Stimulated activated memory B cell treated with anti-CD40 and anti-IgM and Interleukin-4, amounts not matched to agents 10 μg/mL and 1 μg/mL and 100 μg/mL, for 72 hours (primary cell): Measurements from ENCODE around the gene U2AF2.

ENCODE experiments used
- ATAC-seq: fragments of 150-1000 bp; cut with Tn5 transposase; 2 replicates; pipeline ENCODE4 v1.10.0; 2021
- H3K27ac Mint-ChIP-seq: one replicate; pipeline ENCODE4 v1.8.0; 2022; ENCODE audit warnings: mild to moderate bottlenecking, mixed read lengths
- H3K27me3 Mint-ChIP-seq: one replicate; pipeline ENCODE4 v1.8.0; 2022; ENCODE audit warnings: mixed read lengths
- H3K36me3 Mint-ChIP-seq: one replicate; pipeline ENCODE4 v1.8.0; 2022; ENCODE audit warnings: mixed read lengths
- H3K4me1 Mint-ChIP-seq: one replicate; pipeline ENCODE4 v1.8.0; 2022; ENCODE audit warnings: mixed read lengths
- H3K4me3 Mint-ChIP-seq: one replicate; pipeline ENCODE4 v1.8.0; 2022; ENCODE audit warnings: mild to moderate bottlenecking, moderate library complexity, mixed read lengths
- H3K9me3 Mint-ChIP-seq: one replicate; pipeline ENCODE4 v1.8.0; 2022; ENCODE audit warnings: mixed read lengths

Gene U2AF2

DNA sequence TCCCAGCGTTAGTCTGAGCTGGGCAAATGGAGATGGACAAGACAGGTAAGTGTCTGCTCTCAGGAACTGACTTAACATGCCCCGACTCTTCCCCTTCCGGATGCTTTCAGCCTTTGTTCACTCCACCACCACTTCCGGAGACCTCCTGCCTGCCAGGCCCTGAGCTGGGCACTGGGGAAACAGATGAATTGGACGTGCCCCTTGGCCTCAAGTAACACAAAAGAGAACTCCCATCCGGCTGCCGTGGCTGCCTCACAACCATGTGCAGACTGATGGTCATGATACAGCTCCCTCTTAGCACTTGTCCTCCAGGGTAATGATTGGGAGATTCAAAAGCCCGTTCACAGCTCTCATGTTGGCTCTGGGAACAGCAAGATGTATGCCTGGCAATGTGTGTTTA is 37.4 kb upstream of the U2AF2 start:
- Mint-ChIP-seq H3K4me1 (peaks cover 9% of the 10 kb centered on the region), H3K27me3 (no peaks in the 10 kb centered on the region), H3K27ac (no peak overlapping the region), H3K36me3 (peaks cover 42% of the 10 kb centered on the region), H3K9me3 (no peaks in the 10 kb centered on the region), H3K4me3 (no peak overlapping the region)
- ATAC-seq = no peak

DNA sequence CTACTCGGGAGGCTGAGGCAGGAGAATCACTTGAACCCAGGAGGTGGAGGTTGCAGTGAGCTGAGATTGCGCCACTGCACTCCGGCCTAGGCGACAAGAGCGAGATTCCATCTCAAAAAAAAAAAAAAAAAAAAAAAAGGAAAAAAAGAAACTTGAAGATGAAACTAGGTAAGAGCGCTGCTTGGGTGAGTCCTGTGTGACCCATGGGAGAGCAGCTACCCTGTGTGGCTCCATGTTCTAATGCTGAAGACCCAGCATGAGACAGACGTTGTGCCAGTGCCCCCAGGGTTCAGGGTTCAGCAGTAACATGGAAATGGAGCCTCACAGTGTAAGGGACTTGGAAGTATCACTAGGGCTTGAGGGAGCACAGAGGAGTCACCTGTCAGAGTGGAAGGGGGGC is 36.4 kb upstream of the U2AF2 start:
- H3K27me3 Mint-ChIP-seq = no peaks in the 10 kb centered on the region
- H3K4me1 Mint-ChIP-seq = peaks cover 3% of the 10 kb centered on the region
- no peaks in the 10 kb centered on the region for H3K9me3 Mint-ChIP-seq
- H3K4me3 Mint-ChIP-seq = no peak overlapping the region
- no peak for ATAC-seq
- peaks cover 34% of the 10 kb centered on the region for H3K36me3 Mint-ChIP-seq
- no peak overlapping the region for H3K27ac Mint-ChIP-seq

DNA sequence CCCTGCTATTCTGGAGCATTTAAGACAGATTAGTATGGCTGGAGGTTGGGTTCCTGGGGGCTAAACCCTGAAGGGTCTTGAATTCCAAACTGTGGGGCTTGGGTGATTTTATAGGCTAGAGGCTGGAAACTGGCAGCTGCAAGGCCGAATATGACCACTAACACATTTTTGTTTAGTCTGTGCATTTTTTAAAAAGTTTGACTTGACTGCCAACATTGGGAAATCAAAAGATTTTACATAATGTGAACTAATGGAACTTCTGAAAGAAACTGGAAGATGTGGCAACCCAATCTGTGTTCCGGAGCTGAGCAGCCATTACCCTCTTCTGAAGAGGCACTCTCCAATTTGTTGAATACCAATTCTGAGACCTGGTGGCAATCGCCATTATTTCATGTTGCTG is 35.5 kb upstream of the U2AF2 start:
- Mint-ChIP-seq H3K27ac (no peak overlapping the region), H3K27me3 (no peaks in the 10 kb centered on the region), H3K36me3 (peaks cover 25% of the 10 kb centered on the region), H3K4me1 (peaks cover 10% of the 10 kb centered on the region), H3K9me3 (no peaks in the 10 kb centered on the region), H3K4me3 (no peak overlapping the region)
- ATAC-seq = no peak

DNA sequence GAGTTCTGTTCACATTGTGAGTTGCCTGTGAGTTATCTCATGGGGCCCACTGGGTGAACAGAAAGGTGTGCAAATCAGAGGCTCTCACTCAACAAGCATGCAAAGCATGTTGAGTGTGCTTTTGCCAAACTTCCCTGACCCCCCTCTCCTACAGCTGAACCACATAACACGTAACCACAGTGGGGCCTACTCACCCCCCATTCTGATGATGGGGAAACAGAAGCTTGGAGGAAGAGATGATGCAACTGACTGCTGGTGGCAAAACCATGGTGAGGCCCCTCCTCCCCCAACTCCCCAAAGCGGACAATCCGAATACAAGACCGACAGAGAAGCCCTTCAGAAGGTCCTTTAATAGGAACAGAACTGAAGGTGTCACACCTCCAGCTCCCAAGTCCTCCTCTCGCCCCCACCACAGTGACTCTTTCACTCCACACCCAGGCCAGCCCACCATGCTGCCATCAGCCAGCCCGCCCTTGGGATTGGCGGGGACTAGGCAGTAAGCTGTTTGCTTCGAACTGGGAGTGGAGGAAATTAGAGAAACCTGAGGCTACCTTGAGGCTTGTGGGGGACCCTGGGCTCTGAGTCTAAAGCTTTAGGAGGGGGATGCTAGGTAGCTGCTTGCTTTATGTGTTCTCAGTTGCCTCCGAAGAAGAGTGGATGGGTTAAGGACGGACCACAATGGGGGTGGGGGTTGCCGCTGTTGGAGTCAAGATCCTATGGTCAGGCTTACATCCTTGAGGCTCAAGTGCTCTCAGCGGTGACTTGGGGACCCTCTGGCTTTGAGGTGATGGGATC is 34.2 kb upstream of the U2AF2 start:
- Mint-ChIP-seq H3K27ac (no peak overlapping the region), H3K9me3 (no peaks in the 10 kb centered on the region), H3K4me1 (peaks cover 17% of the 10 kb centered on the region), H3K27me3 (no peaks in the 10 kb centered on the region), H3K4me3 (no peak overlapping the region), H3K36me3 (peaks cover 21% of the 10 kb centered on the region)
- ATAC-seq = no peak

DNA sequence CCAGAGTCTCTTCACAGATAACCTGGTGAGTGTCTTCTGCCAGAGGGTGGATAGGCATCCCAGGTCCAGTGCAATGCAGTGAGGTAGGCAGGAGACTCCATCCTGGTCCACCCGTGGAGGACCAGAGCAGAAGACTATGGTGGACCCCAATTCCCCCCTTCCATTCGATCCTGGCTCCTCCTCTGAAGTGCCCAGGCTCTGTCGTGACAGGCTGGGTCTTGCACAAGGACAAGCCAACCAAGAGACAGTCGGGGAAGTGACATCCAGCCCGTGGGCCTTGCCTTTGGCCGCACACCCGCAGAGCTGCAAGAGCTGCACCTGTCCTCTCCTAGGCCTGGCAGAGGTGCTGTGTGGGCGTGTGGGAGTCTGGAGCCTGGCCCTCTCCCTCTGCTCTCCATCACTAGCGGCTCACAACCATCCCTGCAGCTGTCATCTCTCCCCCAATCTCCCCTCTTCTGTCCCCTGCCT is 33.6 kb upstream of the U2AF2 start:
- H3K27ac Mint-ChIP-seq = no peak overlapping the region
- no peaks in the 10 kb centered on the region for H3K9me3 Mint-ChIP-seq
- peaks cover 17% of the 10 kb centered on the region for H3K4me1 Mint-ChIP-seq
- no peak overlapping the region for H3K4me3 Mint-ChIP-seq
- ATAC-seq = no peak
- H3K27me3 Mint-ChIP-seq = no peaks in the 10 kb centered on the region
- peaks cover 21% of the 10 kb centered on the region for H3K36me3 Mint-ChIP-seq

DNA sequence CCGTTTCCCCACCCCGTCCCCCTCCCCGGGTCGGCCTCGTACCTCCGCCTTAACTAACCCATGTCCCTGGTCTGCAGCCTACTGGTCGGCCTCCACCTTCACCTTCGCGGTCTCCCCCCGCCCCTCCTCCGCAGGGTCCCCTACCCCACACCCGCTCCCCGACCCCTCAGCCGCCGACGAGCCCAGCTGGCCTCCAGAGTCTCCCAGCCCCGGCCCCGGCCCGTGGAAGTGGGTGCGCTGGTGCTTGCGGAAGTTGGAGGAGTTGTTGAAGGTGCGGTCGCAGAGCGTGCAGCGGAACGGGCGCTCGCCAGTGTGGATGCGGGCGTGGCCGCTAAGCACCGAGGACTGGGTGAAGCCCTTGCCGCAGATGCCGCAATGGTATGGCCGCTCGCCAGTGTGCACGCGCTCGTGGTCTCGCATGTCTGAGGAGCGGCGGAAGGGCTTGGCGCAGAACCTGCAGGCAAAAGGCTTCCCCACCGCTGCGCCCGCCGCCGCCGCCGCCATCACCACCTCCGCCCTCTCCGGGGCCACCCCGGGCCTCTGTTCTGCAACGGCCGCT is 33.1 kb upstream of the U2AF2 start:
- Mint-ChIP-seq H3K27me3 (no peaks in the 10 kb centered on the region), H3K4me3 (no peak overlapping the region), H3K4me1 (peaks cover 17% of the 10 kb centered on the region), H3K9me3 (no peaks in the 10 kb centered on the region), H3K27ac (no peak overlapping the region), H3K36me3 (peaks cover 17% of the 10 kb centered on the region)
- no peak for ATAC-seq

DNA sequence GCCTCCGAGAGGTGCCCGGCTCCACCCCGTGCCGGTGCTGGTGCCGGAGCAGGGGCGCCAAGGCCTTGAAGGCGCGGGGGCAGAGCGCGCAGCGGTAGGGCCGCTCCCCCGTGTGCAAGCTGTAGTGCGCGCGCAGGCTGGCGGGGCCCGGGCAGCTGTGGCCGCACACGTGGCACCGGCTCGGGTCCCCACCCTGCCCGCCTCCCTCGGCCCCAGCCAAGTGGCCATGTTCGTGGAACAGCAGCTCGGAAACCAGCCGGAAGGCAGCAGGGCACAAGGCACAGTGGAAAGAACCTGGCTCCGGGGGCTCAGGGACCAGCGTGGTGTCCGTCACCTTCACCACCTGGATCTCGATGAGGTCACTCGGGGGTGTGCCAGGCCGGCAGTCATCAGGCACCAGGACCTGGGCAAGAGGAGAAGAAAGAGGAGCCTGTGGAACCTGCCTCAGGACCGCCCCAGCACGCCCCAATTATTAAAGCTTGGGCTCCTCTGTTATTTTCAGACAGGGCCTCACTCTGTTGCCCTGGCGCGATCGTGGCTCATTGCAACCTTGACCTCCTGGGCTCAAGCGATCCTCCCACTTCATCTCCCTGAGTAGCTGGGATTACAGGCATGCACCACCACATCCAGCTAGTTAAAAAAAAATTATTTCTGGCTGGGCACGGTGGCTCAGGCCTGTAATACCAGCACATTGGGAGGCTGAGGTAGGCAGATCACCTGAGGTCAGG is 32.4 kb upstream of the U2AF2 start:
- Mint-ChIP-seq H3K4me1 (peaks cover 17% of the 10 kb centered on the region), H3K27me3 (no peaks in the 10 kb centered on the region), H3K27ac (no peak overlapping the region), H3K4me3 (no peak overlapping the region), H3K36me3 (peaks cover 11% of the 10 kb centered on the region), H3K9me3 (no peaks in the 10 kb centered on the region)
- peak; percentile 29 for ATAC-seq

DNA sequence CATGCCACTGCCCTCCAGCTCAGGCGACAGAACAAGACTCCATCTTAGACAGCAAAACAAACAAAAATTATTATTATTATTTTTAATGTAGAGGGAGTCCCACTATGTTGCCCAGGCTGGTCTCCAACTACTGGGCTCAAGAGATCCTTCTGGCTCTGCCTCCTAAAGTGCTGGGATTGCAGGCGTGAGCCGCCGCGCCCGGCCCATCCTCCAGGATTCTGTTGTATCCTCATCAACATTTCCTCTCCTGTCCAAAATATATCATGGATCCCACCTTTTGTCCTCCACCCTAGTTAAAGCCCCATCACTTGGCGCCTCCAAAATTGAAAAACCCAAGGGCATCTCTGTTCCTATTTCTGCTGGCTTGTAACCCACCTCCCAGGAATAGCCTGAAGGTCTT is 31.7 kb upstream of the U2AF2 start:
- H3K36me3 Mint-ChIP-seq = peaks cover 7% of the 10 kb centered on the region
- ATAC-seq = no peak
- H3K27me3 Mint-ChIP-seq = no peaks in the 10 kb centered on the region
- peaks cover 17% of the 10 kb centered on the region for H3K4me1 Mint-ChIP-seq
- H3K4me3 Mint-ChIP-seq = no peak overlapping the region
- H3K9me3 Mint-ChIP-seq = no peaks in the 10 kb centered on the region
- no peak overlapping the region for H3K27ac Mint-ChIP-seq

DNA sequence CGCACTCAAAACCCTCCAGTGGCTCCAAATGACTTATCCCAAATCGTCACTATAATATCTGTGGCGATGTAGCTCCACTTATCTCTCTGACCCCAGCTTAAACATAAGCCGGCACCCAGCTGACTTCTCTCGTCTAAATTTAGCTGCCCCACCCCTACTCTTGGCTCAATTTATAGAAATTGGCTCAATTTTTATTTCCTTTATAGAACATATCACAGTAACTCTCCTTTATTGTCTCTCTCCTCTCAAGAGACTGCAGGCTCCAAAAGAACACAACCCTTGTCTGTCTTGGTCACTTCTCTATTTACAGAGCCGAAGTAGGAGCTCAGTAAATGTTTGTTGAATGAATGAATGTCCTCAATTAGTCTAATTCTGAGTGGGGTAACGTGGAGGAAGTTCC is 31.3 kb upstream of the U2AF2 start:
- peak overlapping the region; percentile 94 for H3K27ac Mint-ChIP-seq
- H3K9me3 Mint-ChIP-seq = no peaks in the 10 kb centered on the region
- peaks cover 7% of the 10 kb centered on the region for H3K36me3 Mint-ChIP-seq

DNA sequence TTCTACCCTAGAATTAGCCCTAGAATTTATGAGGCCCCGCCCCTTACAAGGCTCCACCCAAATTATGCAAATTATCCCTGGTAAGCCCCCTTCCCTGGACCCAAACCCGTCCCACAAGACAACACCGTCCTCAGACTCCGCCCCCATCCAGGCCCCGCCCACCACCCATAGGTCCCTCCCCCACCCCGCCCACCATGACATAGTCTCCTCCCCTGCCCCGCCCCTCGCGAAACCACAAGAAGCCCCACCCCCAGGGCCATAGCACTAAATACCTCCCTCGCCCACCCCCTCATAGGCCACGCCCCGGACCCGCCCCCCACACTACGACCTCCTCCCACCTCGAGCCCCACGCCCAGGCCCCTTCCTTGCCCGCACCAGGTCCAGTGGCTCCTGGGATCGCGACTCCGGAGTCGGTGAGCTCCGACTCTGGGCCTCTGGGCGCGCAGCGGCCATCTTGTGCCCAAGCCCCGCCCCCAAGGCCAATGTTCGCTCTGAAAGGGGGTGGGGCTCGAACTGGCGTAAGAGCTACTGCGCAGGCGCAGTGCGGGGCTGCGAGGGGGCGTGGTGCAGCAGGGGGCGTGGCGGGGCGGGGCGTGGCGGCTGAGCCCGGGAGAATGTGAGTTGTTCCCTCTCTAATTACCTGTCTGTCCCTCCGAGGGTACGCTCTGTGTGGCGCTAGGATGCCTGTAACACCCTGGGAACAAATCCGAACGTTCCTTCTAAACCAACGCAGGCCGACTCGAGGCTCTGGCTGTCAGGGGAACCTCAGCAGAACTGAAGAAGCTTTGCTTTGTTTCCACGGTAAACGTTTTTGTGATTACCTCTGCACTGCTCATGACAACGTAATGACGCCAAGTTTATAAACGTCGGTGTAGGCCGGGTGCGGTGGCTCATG is 30.5 kb upstream of the U2AF2 start, which contains the start of gene ZNF784:
TSS of gene ZNF784 (minus strand) at position 458 of the 895 bp plus-strand sequence. CDS start at position 453, 5 bp downstream.
- Mint-ChIP-seq H3K4me3 (peak within 1 kb of the TSS; percentile 95), H3K36me3 (peaks cover 7% of the 10 kb centered on the region), H3K27me3 (no peaks in the 10 kb centered on the region), H3K9me3 (no peaks in the 10 kb centered on the region), H3K4me1 (peaks cover 17% of the 10 kb centered on the region), H3K27ac (peak within 1 kb of the TSS; percentile 94)
- ATAC-seq = peak; percentile 88

More for the DNA sequence above, 31.3 kb upstream of the U2AF2 start:
- no peaks in the 10 kb centered on the region for H3K27me3 Mint-ChIP-seq
- ATAC-seq = no peak
- peak overlapping the region; percentile 95 for H3K4me3 Mint-ChIP-seq
- H3K4me1 Mint-ChIP-seq = peaks cover 17% of the 10 kb centered on the region

DNA sequence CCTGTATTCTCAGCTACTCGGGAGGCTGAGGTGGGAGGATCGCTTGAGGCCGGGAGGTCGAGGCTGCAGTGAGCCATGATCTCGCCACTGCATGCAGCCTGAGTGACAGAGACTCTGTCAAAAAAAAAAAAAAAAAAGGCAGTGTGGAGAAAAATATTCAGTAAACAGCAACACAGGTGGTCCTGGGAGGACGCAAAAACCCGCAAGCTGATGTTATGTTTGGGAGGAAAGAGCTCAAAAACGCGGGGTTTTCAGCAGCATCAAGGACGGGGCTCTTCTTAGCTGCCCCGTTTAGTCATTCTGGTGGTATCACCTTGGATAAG is 29.9 kb upstream of the U2AF2 start:
- Mint-ChIP-seq H3K27me3 (no peaks in the 10 kb centered on the region), H3K36me3 (peaks cover 7% of the 10 kb centered on the region), H3K27ac (peak overlapping the region; percentile 94), H3K4me3 (peak overlapping the region; percentile 95), H3K9me3 (no peaks in the 10 kb centered on the region), H3K4me1 (peaks cover 17% of the 10 kb centered on the region)
- ATAC-seq = no peak

DNA sequence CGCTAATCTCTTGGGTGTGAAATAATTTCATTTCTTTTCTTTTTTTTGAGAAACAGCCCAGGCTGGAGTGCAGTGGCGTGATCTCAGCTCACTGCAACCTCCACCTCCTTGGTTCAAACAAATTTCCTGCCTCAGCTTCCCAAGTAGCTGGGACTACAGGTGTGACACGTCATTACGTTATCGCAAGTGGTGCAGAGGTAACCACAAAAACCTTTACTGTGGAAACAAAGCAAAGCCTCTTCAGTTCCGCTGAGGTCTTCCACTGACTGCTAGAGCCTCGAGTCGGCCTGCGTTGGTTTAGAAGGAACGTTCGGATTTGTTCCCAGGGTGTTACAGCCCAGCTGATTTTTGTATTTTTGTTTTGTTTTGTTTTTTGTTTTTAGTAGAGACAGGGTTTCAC is 28.5 kb upstream of the U2AF2 start:
- H3K27ac Mint-ChIP-seq = no peak overlapping the region
- H3K4me1 Mint-ChIP-seq = peaks cover 19% of the 10 kb centered on the region
- H3K27me3 Mint-ChIP-seq = no peaks in the 10 kb centered on the region
- no peaks in the 10 kb centered on the region for H3K9me3 Mint-ChIP-seq
- no peaks in the 10 kb centered on the region for H3K36me3 Mint-ChIP-seq
- H3K4me3 Mint-ChIP-seq = no peak overlapping the region
- ATAC-seq = no peak

DNA sequence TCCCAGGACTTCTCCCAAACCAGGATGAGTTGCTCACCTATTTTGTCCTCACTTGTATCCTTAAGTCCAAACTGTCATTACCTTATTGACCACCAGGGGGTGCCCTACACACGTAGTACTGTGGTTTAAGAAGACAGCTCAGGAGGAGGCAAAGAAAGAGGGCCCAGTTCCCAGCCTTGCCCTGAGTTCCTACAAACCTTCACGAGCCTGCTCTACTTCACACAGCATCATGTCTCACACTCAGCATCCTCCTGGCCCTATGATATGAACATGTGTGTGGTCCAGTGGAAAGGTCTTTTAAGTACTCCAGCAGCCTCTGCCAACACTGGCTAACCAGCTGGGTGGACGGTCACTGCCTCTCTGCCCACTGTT is 22.4 kb upstream of the U2AF2 start:
- peak; percentile 68 for ATAC-seq
- Mint-ChIP-seq H3K4me1 (peaks cover 44% of the 10 kb centered on the region), H3K9me3 (no peaks in the 10 kb centered on the region), H3K27me3 (no peaks in the 10 kb centered on the region), H3K4me3 (no peak overlapping the region), H3K27ac (peak overlapping the region; percentile 75), H3K36me3 (peaks cover 25% of the 10 kb centered on the region)

DNA sequence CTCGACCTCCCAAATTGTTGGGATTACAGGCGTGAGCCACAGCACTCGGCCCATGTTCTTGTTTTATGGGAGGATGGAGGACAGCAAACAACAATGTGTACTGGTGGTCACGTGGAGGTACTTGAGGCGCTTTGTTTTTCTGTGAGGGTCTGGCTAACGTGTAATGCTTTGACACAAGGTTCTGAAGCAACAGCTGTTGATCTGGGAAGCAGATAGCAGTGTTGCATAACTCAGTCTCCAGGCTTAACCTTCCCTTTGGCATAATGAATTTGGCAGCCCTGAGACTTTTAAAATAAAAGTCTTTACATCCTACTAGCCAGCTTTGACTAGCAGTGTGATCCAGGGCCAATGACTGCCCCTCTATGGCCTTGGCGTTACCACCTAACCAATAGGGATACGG is 21.0 kb upstream of the U2AF2 start:
- Mint-ChIP-seq H3K27me3 (no peaks in the 10 kb centered on the region), H3K4me1 (peaks cover 52% of the 10 kb centered on the region), H3K4me3 (no peak overlapping the region), H3K9me3 (no peaks in the 10 kb centered on the region), H3K36me3 (peaks cover 35% of the 10 kb centered on the region), H3K27ac (peak overlapping the region; percentile 100)
- ATAC-seq = no peak

DNA sequence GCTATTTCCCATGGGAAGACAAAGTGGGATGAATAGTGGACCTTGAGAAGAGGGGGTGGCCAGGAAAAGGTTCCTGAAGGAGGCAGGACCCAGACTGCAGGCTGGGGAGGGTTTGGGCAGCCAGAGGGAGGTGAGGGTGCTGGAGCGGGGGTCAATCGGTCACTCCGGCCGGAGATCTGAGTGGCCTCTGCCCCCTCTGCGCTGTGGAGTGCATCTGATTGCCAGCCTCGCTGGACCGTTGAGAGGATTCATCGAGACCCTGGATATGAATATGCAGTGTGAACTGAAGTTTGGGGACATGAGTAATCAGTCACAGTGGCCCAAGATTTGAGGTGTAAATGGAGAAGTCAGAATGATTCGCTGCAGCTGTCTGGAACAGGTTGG is 19.5 kb upstream of the U2AF2 start:
- Mint-ChIP-seq H3K27ac (peak overlapping the region; percentile 100), H3K27me3 (no peaks in the 10 kb centered on the region), H3K36me3 (peaks cover 38% of the 10 kb centered on the region), H3K4me1 (peaks cover 56% of the 10 kb centered on the region), H3K9me3 (no peaks in the 10 kb centered on the region), H3K4me3 (peak overlapping the region; percentile 99)
- ATAC-seq = peak; percentile 35
